Kidney (tissue), 14 donors: Measurements from ENCODE around the gene TBX1. TPM values are rescaled to one million over a fixed set of nuclear protein-coding genes. Genes with fewer than 3 reads are reported as not detected.

Experiments used
- DNase-seq, 5 donors: peaks; one replicate each; pipeline ENCODE4 v3.0.0-alpha.2; 2013 to 2020
- FAIRE-seq: peaks from 2 replicates; lab custom pipeline; 2012; peaks lifted over from hg19 to GRCh38; lab: Jason Lieb, UNC
- H3K27ac ChIP-seq, 2 donors: one replicate each; pipeline ENCODE4 v1.7.0; 2013; ENCODE audit warnings: low read depth in 2 of 2, low read length in 2 of 2, inconsistent platforms in 1 of 2
- H3K27me3 ChIP-seq: one replicate; pipeline ENCODE4 v1.7.1; 2013; ENCODE audit warnings: low read length, inconsistent platforms; ENCODE audit not compliant: control insufficient read depth, insufficient read depth
- H3K36me3 ChIP-seq, 3 donors: one replicate each; pipeline versions ENCODE4 v1.7.0 to v1.7.1; 2013; ENCODE audit warnings: low read length in 3 of 3, control low read depth in 1 of 3, inconsistent platforms in 1 of 3; ENCODE audit not compliant: insufficient read depth in 3 of 3, control insufficient read depth in 2 of 3
- H3K4me1 ChIP-seq, 3 donors: one replicate each; pipeline versions ENCODE4 v1.7.0 to v1.7.1; 2013; ENCODE audit warnings: low read length in 3 of 3, inconsistent platforms in 1 of 3, low read depth in 1 of 3; ENCODE audit not compliant: control insufficient read depth in 2 of 3, insufficient read depth in 2 of 3
- H3K4me3 ChIP-seq, 3 donors: one replicate each; pipeline versions ENCODE4 v1.7.0 to v1.8.1; 2013; ENCODE audit warnings: low read length in 3 of 3, control low read depth in 1 of 3, inconsistent platforms in 1 of 3
- H3K9ac ChIP-seq, 3 donors: one replicate each; pipeline versions ENCODE4 v1.7.0 to v1.7.1; 2013; ENCODE audit warnings: low read length in 3 of 3, control low read depth in 1 of 3, inconsistent platforms in 1 of 3
- H3K9me3 ChIP-seq, 3 donors: one replicate each; pipeline versions ENCODE4 v1.7.0 to v1.7.1; 2013; ENCODE audit warnings: low read length in 3 of 3, control low read depth in 1 of 3, inconsistent platforms in 1 of 3; ENCODE audit not compliant: control insufficient read depth in 2 of 3, insufficient read depth in 1 of 3
- intact Hi-C: fragments of 100-400 bp; cut with DNase I; formaldehyde crosslinking; loops from one replicate; pipeline ENCODE4 v1.11.1; 2022
- polyA plus RNA-seq: library from polyadenylated mRNA; stranded (reverse); fragments of 350-450 nt; fragmentation: Illumina TruSeq; extraction: RNeasy Lipid Tissue Mini Kit (QIAGEN cat#74804); gene quantifications from one replicate; pipeline ENCODE4 v1.2.3, GENCODE V29; 2014; ENCODE audit warnings: low read depth, low replicate concordance; ENCODE audit not compliant: insufficient read depth
- total RNA-seq: library from RNA; stranded (reverse); fragmentation: NEBNext Ultra II Directional; extraction: Animal tissue kit (Norgen Biotek cat#: 25700); gene quantifications from one replicate; pipeline ENCODE4 v1.2.1, GENCODE V29; 2021
- TF ChIP-seq, protein P1 (sequence below): IDR thresholded peaks from 3 replicates; pipeline ENCODE4 v1.5.1; 2012; ENCODE audit warnings: mild to moderate bottlenecking, moderate library complexity, borderline replicate concordance; ENCODE audit not compliant: insufficient read depth; ENCODE audit errors: extremely low read depth
- donor health status: control.
- donor health status: control.
- donor health status: control.
- donor health status: control.
- donor health status: control.
- donor health status: DM: yes; HTN: yes; CAD: no.
- donor health status: Normal renal cell carcinoma (clear cell type).

Gene TBX1
- total and polyA plus RNA-seq, 2 donors from 2014 or later: 0.45 to 5.5 TPM

- intact Hi-C loops: loop anchor here (5.0 kb wide), 1 partner anchor 180 kb away; no protein-coding TSS in a partner anchor
- FAIRE-seq (no peak), DNase-seq (no peak)
- Histone ChIP-seq H3K9me3 (no peaks in the 10 kb centered on the region), H3K27ac (no peak overlapping the region), H3K27me3 (no peaks in the 10 kb centered on the region), H3K4me3 (no peak overlapping the region), H3K36me3 (no peaks in the 10 kb centered on the region), H3K4me1 (peaks cover 0 to 4% (median 0%) of the 10 kb centered on the region in 3 donors), H3K9ac (no peak overlapping the region)
- TF ChIP-seq, protein P1, sequence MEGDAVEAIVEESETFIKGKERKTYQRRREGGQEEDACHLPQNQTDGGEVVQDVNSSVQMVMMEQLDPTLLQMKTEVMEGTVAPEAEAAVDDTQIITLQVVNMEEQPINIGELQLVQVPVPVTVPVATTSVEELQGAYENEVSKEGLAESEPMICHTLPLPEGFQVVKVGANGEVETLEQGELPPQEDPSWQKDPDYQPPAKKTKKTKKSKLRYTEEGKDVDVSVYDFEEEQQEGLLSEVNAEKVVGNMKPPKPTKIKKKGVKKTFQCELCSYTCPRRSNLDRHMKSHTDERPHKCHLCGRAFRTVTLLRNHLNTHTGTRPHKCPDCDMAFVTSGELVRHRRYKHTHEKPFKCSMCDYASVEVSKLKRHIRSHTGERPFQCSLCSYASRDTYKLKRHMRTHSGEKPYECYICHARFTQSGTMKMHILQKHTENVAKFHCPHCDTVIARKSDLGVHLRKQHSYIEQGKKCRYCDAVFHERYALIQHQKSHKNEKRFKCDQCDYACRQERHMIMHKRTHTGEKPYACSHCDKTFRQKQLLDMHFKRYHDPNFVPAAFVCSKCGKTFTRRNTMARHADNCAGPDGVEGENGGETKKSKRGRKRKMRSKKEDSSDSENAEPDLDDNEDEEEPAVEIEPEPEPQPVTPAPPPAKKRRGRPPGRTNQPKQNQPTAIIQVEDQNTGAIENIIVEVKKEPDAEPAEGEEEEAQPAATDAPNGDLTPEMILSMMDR: no peak
These were observed 28.0 kb upstream of the TBX1 start for GRCh38 chr22:19732403-19733113.

DNA sequence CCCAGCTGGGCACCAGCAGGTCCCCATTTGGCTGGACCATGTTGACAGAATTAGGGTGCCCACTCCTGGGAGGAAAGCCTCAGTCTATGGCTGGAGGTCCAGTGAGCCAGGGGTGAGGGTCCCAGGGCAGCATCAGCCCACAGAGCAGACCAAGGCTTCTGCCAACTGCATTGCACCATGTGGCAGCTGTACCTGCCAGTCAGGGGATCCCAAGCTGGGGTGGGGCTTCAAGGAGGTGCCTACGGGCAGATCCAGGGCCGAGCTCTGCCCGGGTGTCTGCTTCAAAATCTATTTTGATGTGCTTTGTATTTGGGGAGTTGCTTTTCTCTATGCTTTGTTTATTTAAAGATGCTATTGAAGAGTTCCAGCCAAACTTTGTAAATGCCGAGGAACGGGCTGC lies 26.8 kb upstream of the TBX1 start:
- H3K4me3 ChIP-seq: no peak overlapping the region
- no peak overlapping the region for H3K9ac ChIP-seq
- peaks cover 0 to 4% (median 0%) of the 10 kb centered on the region in 3 donors for H3K4me1 ChIP-seq
- FAIRE-seq (no peak), DNase-seq (no peak)
- no peaks in the 10 kb centered on the region for H3K36me3 ChIP-seq
- H3K27me3 ChIP-seq: no peaks in the 10 kb centered on the region
- TF ChIP-seq, protein P1: no peak
- H3K27ac ChIP-seq: no peak overlapping the region
- intact Hi-C loops: loop anchor here (5.0 kb wide), 1 partner anchor 179 kb away; no protein-coding TSS in a partner anchor
- no peaks in the 10 kb centered on the region for H3K9me3 ChIP-seq

DNA sequence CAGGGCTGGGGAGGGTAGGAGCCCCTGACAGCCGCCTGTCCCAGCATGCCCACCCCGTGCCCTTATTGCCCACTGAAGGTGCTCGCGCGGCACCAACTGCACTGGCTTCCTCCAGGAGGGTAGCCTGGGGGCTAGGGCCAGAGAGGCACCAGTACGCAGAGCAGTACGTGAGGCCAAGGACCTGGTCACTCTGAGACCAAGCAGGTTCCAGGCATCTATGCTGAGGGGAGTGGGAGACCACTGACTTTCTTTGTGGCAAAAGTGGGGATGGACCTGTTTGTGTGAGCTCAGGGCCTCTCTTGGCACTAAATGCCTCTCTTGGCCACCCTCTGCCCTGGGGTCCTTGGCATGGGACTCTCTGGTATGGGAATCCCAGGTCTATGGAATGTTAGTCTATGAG lies 26.4 kb upstream of the TBX1 start:
- Histone ChIP-seq H3K27ac (no peak overlapping the region), H3K27me3 (no peaks in the 10 kb centered on the region), H3K36me3 (no peaks in the 10 kb centered on the region), H3K4me3 (no peak overlapping the region), H3K4me1 (peaks cover 0 to 4% (median 0%) of the 10 kb centered on the region in 3 donors), H3K9ac (no peak overlapping the region), H3K9me3 (no peaks in the 10 kb centered on the region)
- DNase-seq: no peak
- intact Hi-C loops: loop anchor here (5.0 kb wide), 1 partner anchor 178 kb away; no protein-coding TSS in a partner anchor
- no peak for FAIRE-seq
- TF ChIP-seq, protein P1: no peak
